A549 treated with GW870086 at 1 μM for 4 hours (cell line): Measurements from ENCODE around the gene EMID1. TPM values are rescaled to one million over a fixed set of nuclear protein-coding genes. Genes with fewer than 3 reads are reported as not detected.

Experiments
- total RNA-seq: library from RNA; stranded (reverse); fragments of 200-300 nt; extraction: Qiagen RNA extraction; gene quantifications from 5 replicates; pipeline ENCODE4 v1.2.3, GENCODE V29; 2022; ENCODE audit warnings: low read depth

Gene EMID1
- total RNA-seq = 0.23 to 0.74 TPM (median 0.45 TPM) in 5 replicates

DNA sequence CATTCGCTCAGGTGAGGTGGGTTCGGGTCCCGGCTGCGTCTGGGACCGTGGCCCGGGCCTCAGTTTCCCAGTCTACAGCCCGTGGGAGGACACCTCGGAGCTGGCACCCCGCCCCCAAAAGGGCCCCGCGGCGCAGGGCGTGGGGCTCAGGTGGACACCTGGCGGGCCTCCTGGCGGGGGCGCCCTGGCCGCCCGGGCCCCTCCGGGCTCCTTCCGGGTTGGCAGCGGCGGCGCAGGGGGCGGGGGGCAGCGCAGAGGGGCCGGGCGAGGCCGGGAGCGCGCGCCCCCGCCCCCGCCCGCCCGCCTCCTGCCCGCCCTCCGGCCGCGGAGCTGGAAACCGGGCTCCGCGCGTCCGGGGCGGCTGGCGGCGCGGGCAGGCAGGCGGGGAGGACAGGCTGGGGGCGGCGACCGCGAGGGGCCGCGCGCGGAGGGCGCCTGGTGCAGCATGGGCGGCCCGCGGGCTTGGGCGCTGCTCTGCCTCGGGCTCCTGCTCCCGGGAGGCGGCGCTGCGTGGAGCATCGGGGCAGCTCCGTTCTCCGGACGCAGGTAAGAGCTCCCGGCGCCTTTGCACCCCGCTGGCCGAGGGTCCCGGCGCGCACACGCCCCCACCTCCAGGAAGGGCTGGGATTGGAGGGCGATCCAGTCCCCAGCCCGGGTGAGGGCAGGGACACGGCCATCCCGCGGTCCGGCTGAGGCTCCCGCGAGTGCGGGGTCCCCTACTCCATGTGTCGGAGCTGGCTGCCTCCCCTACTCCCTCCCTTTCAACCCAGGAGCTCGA lies at the start of gene EMID1:
TSS of gene EMID1 (plus strand) at position 303 of the 778 bp plus-strand sequence. CDS start at position 446, 143 bp downstream.

GRCh38 chr22:29267858-29268510 lies 62.3 kb downstream of the EMID1 start, which contains the start of the genes EWSR1 and RHBDD3:
Gene EWSR1 (plus strand): TSS chr22:29268268. CDS start chr22:29268337, 69 bp downstream.
Gene RHBDD3 (minus strand): TSS chr22:29267981. CDS start chr22:29265626, 2,355 bp downstream.

DNA sequence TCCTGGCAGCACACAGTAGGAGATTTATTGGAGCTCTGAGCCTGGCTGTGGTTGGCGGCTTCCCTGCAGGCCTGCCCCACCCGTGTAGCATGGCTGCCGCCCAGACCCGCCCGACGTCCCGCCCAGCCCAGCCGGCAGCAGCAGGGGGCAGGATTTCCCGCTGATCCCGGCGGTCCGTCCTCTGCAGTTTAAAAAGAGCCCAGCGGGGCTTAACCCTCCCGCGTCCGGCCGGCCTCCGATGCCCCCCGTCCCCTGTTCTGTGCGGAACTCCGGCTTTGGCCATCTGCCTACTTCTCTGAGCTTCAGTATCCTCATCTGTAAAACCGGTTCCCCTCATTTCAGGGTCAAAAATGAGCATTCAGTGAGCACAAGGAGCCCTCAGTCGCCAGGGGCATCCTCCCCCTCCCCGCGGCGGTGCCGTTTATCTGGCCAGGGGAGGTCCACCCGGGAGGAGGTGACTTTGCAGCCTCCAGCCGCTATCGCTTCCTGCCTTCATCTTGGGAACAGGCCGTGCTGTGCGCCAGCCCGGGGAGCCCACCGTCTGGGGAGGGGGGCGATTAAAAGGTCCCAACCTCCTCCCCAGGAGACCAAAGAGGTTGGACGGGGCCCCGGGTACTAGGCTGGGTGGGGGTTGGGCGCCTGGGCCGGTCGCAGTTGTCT lies 100.6 kb downstream of the EMID1 start, which contains the start of gene GAS2L1:
TSS of gene GAS2L1 (plus strand) at position 476 of the 660 bp plus-strand sequence. CDS start 1,456 bp downstream, outside the sequence.

Other genes with a start within 250 kb of the EMID1 start
- gene C22orf31, start 144.1 kb upstream of the EMID1 start, total RNA-seq = not detected in 5 replicates
- 2.7 to 4.7 TPM (median 4.3 TPM) in 5 replicates for gene KREMEN1, start 132.9 kb upstream of the EMID1 start, total RNA-seq
- gene RHBDD3, start 62.1 kb downstream of the EMID1 start, total RNA-seq = 22.1 to 29.3 TPM (median 28.0 TPM) in 5 replicates
- 203 to 223 TPM (median 213 TPM) in 5 replicates for gene EWSR1, start 62.4 kb downstream of the EMID1 start, total RNA-seq
- 24.7 to 37.0 TPM (median 34.7 TPM) in 5 replicates for gene GAS2L1, start 100.8 kb downstream of the EMID1 start, total RNA-seq
- gene RASL10A, start 109.8 kb downstream of the EMID1 start, total RNA-seq = 0.36 to 0.62 TPM (median 0.52 TPM) in 3 of 5 replicates, not detected in the others
- 23.6 to 27.7 TPM (median 25.8 TPM) in 5 replicates for gene AP1B1, start 182.7 kb downstream of the EMID1 start, total RNA-seq
- not detected in 5 replicates for gene RFPL1, start 232.7 kb downstream of the EMID1 start, total RNA-seq